HL-60 (cell line): Measurements from ENCODE around the gene ANGPT4.

Experiments used
- CTCF ChIP-seq: IDR thresholded peaks from one replicate; pipeline ENCODE4 v1.5.1; 2011; ENCODE audit warnings: low read length, control low read depth, inconsistent platforms; ENCODE audit not compliant: insufficient read depth
- GABPA ChIP-seq: IDR thresholded peaks from 2 replicates; pipeline ENCODE4 v1.6.1; 2012; ENCODE audit warnings: low read depth
- POLR2AphosphoS5 ChIP-seq: IDR thresholded peaks from 2 replicates; pipeline ENCODE4 v1.6.1; 2012; ENCODE audit warnings: low read depth
- REST ChIP-seq: IDR thresholded peaks from 2 replicates; pipeline ENCODE4 v1.6.1; 2012; ENCODE audit warnings: low read depth; ENCODE audit not compliant: insufficient replicate concordance
- SPI1 ChIP-seq: IDR thresholded peaks from 2 replicates; pipeline ENCODE4 v1.6.1; 2012; ENCODE audit warnings: low read depth, mild to moderate bottlenecking, borderline replicate concordance

GRCh38 chr20:868279-868678 lies 47.9 kb downstream of the ANGPT4 start:
- TF ChIP-seq CTCF (no peak), POLR2AphosphoS5 (no peak), REST (no peak), GABPA (no peak), SPI1 (no peak)
